Testis (tissue), 5 donors: ENCODE measurements around the gene CDK14. TPM values are rescaled to one million over a fixed set of nuclear protein-coding genes. Genes with fewer than 3 reads are reported as not detected.

Experiments used
- DNase-seq: peaks from one replicate; pipeline ENCODE4 v3.0.0-alpha.2; 2019
- H3K27ac ChIP-seq, 2 donors: fragments of 200-600 bp; sonication (generic); one replicate each; pipeline ENCODE4 v1.5.1; 2019
- H3K27me3 ChIP-seq: fragments of 200-600 bp; sonication (generic); one replicate; pipeline ENCODE4 v1.5.1; 2019
- H3K36me3 ChIP-seq: fragments of 200-600 bp; sonication (generic); one replicate; pipeline ENCODE4 v1.5.1; 2017; ENCODE audit warnings: low read depth; ENCODE audit errors: missing control alignments
- H3K4me1 ChIP-seq: fragments of 200-600 bp; sonication (generic); one replicate; pipeline ENCODE4 v1.5.1; 2019
- H3K4me3 ChIP-seq, 2 donors: fragments of 200-600 bp; sonication (generic); one replicate each; pipeline ENCODE4 v1.5.1; 2017 to 2019
- H3K9me3 ChIP-seq: fragments of 200-600 bp; sonication (generic); one replicate; pipeline ENCODE4 v1.5.1; 2017
- CTCF ChIP-seq, 3 experiments: fragments of 450-650 bp in 2 of 3; fragments of 200-600 bp in 1 of 3; sonication (generic) in 1 of 3; IDR thresholded peaks; one replicate each; pipeline ENCODE4 v1.5.1; 2016 to 2019; ENCODE audit warnings: antibody characterized with exemption in 3 of 3, mild to moderate bottlenecking in 2 of 3, moderate library complexity in 1 of 3
- POLR2A ChIP-seq: fragments of 450-650 bp; IDR thresholded peaks from one replicate; pipeline ENCODE4 v1.6.1; 2017; ENCODE audit warnings: antibody characterized with exemption, mild to moderate bottlenecking, moderate library complexity
- WGBS, 2 donors: methylation state at CpG; one replicate each; pipeline ENCODE4 v1.1.5; 2018; 5-methylcytosine and 5-hydroxymethylcytosine counted together
- intact Hi-C: fragments of 100-400 bp; cut with DNase I; formaldehyde crosslinking; loops from one replicate; pipeline ENCODE4 v1.15.1; 2023; ENCODE audit warnings: low total_unique reads
- long read RNA-seq, 2 donors: transcript quantifications; one replicate each; lab custom pipeline, GENCODE V29; 2026
- polyA plus RNA-seq: library from polyadenylated mRNA; stranded (reverse); fragments of 350-450 nt; fragmentation: Illumina TruSeq; extraction: RNeasy Lipid Tissue Mini Kit (QIAGEN cat#74804); gene quantifications from one replicate; pipeline ENCODE4 v1.2.3, GENCODE V29; 2014; ENCODE audit warnings: low read depth, low replicate concordance; ENCODE audit not compliant: insufficient read depth
- total RNA-seq, 2 donors: library from RNA; depleted of rRNA; stranded (reverse); fragments of >200 nt; gene quantifications; one replicate each; pipeline ENCODE4 v1.2.3, GENCODE V29; 2016

The CDK14 gene
- total RNA-seq (10 to 100 TPM; 18.9 to 22.7 TPM), polyA plus RNA-seq (19.5 TPM)
- long read RNA-seq, donor 1, full-length matches to known transcripts: 3 of 3 reads
- long read RNA-seq, donor 1, partial matches to known transcripts: 0 of 3 reads
- long read RNA-seq, donor 1, other reads (novel, unspliced or antisense): 0 of 3 reads
- long read RNA-seq, donor 2: 0 reads

DNA sequence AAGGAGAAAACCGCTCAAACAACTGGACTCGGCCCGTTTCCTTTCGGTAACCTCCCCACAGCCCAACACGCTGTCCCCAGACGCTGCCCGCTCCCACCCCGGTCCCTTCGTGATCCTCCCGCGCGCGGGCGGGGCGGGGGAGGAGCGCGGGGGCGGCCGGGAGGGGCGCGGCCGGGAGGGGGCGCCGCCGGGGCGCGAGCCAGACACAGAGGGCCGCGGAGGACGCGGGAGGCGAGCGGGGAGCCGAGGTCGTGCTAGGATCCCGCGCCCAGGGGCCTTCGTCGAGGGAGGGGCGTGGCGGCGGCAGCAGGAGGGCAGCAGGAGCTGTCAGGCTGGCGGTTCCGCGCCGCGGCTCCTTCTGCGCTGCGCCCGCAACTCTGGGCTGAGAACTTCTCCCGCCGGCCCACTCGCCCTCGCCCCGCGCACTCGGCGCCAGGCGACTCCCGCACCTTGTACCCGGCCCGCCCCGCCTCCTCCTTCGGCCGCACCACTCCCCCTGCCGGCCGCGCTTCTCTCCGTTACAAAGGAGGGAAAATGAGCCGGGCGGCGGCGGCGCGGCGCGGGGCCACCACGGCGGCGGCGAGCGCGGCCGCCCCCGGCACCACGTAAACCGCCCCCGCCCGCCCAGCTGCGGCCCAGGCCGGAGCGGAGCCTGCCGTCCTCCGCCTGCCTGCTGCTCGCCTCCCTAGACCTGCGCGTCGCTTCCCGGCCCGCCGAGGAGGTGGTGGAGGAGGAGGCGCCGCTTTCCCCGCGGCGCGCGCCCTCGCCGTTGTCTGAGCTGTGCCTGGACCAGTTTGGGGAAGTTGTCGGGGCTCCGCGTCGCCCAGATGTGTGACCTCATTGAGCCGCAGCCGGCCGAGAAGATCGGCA lies at the start of gene CDK14:
Gene CDK14, plus strand, starts transcription at position 521 of the 870 bp plus-strand sequence. Its CDS starts 307 bp downstream, at position 828.
- H3K4me3 ChIP-seq: peak within 1 kb of the TSS; percentile 69 to 71
- H3K27me3 ChIP-seq: no peaks in the 10 kb centered on the region
- no peaks in the 10 kb centered on the region for H3K36me3 ChIP-seq
- DNase-seq: peak; percentile 83
- H3K9me3 ChIP-seq: no peaks in the 10 kb centered on the region
- TF ChIP-seq POLR2A (no peak), CTCF (IDR thresholded peaks at IDR 0.05) (peak; percentile 43 to 53 (median 45))
- peak within 1 kb of the TSS; percentile 73 to 82 for H3K27ac ChIP-seq
- intact Hi-C loops: no loop called here
- no peaks in the 10 kb centered on the region for H3K4me1 ChIP-seq
- WGBS, 2 donors: 0 to 1% methylated on average over 4 to 102 of the region's 118 CpGs

DNA sequence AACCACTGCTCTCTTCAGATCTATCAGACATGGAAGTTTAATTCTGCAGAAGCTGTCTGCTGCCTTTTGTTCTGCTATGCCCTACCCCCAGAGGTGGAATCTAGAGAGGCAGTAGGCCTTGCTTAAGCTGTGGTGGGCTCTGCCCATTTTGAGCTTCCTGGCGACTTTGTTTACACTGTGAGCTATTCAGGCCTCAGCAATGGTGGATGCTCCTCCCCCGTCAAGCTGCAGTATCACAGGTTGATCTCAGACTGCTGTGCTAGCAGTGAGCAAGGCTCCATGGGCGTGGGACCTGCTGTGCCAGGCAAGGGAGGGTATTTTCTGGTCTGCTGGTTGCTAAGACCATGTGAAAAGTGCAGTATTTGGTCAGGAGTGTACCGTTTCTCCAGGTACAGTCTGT lies 45.1 kb upstream of the CDK14 start:
- intact Hi-C loops: no loop called here
- Histone ChIP-seq H3K4me3 (no peak overlapping the region), H3K9me3 (no peaks in the 10 kb centered on the region), H3K27ac (no peak overlapping the region), H3K36me3 (no peaks in the 10 kb centered on the region), H3K4me1 (no peaks in the 10 kb centered on the region), H3K27me3 (no peaks in the 10 kb centered on the region)
- TF ChIP-seq CTCF (IDR thresholded peaks at IDR 0.05) (no peak), POLR2A (no peak)
- 89% methylated on average over 4 of the region's 4 CpGs for WGBS, 2 donors
- no peak for DNase-seq

DNA sequence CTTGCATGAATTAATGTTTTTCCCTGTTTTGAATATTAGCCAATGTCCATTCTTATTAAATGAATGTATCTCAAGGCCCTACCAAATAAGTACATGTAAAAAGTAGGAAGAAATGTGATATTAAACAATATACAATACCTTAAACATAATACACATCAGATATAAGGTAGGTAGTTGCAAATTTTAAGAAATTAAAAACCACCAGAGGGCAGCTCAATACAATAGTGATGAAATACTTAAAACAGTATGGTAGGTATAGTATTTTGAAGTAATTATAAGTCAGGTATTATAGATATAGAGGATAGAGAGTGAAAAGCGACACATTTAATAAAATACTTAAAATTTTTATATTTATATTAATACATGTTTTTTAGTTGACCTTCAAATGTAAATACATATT lies 43.6 kb upstream of the CDK14 start:
- no peak for DNase-seq
- H3K27me3 ChIP-seq: no peaks in the 10 kb centered on the region
- TF ChIP-seq POLR2A (no peak), CTCF (IDR thresholded peaks at IDR 0.05) (peak in 1 of 3 experiments; percentile 33)
- intact Hi-C loops: no loop called here
- no peak overlapping the region for H3K4me3 ChIP-seq
- WGBS, 2 donors: 82 to 90% methylated on average over 1 of the region's 1 CpG
- H3K36me3 ChIP-seq: no peaks in the 10 kb centered on the region
- H3K9me3 ChIP-seq: no peaks in the 10 kb centered on the region
- no peak overlapping the region for H3K27ac ChIP-seq
- no peaks in the 10 kb centered on the region for H3K4me1 ChIP-seq

- WGBS, 2 donors: 74 to 75% methylated on average over 1 of the region's 1 CpG
- Histone ChIP-seq H3K9me3 (no peaks in the 10 kb centered on the region), H3K27me3 (no peaks in the 10 kb centered on the region), H3K4me3 (no peak overlapping the region), H3K4me1 (no peaks in the 10 kb centered on the region), H3K27ac (no peak overlapping the region), H3K36me3 (no peaks in the 10 kb centered on the region)
- TF ChIP-seq POLR2A (no peak), CTCF (IDR thresholded peaks at IDR 0.05) (no peak)
- intact Hi-C loops: no loop called here
- no peak for DNase-seq
Measured at GRCh38 chr7:90560730-90561129, 35.4 kb upstream of the CDK14 start.
